Measurements from ENCODE around the gene PPP2R5C.
A peak's percentile ranks its signal among the peaks of the same experiment; 100 is the strongest.

PPP2R5C gene

GRCh38 chr14:101755591-101756324 is 5.8 kb upstream of the PPP2R5C start:
- no peak for DNase-seq (ENCODE audit: low read depth)

DNA sequence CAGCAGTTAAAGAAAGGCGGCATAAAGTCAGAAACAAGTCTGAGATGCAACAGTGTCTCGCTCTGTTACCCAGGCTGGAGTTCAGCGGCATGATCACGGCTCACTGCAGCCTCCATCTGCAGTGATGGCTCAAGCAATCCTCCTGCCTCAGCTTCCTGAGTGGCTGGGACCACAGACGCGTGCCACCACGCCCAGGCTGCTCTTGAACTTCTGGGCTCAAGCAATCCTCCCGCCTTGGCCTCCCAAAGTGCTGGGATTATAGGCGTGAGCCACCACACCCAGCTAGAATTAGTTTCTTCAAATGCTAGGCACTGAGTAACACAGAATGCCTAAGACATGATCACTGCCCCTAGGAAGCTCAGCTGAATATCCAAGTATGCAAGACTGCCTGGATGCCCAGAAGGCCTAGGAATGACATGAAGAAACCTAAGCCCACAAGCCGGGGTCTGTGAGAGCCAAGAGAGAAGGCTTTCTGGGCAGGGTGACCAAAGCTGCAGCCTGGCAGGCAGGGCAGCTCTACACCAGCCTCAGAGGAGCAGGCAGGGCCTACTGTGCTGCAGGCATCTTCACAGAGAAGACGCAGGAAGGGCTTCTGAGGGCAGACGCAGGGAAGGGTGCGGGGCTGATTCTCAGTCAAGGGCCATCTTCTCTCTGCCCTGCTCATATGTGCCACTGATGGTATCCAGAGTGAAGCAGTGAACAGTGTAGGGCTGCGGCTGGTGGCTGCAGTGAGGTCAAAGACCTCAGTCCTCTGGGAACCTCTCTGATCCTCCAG is 4.3 kb upstream of the PPP2R5C start:
- DNase-seq (ENCODE audit: low read depth), result no peak

- DNase-seq (ENCODE audit: low read depth), result no peak
Measured at GRCh38 chr14:101757839-101758211, 3.7 kb upstream of the PPP2R5C start.

DNA sequence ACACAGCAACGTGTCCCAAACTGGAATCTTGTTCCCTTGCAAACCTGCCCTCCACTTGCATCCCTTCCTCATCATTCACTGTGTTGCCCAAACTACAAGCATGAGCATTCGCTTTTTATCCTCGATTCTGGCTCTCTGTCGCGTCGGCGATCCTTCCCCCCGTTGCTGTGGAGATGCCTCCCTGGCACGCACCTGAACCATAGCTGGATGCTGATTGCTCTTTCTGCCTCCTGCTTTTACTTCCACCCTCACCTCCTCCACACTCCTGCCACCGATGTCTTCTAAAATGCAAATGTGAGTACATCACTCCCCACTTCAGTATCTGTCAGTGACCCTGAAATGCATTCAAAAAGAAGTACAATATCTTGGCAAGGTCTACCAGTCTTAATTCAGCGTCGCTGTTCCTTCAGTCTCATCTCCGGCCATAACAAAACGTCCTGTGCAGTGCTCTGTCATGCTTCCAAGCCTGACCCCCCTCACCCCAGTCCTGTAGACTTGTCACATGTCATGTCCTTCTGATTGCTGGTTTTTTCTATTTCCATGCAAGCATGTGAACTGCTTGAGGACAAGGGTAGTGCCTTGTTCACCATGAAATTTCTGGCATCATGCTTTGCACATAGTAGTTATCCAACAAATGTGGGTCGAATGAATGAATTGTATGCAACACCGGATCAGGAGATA is 2.5 kb upstream of the PPP2R5C start:
- no peak for DNase-seq (ENCODE audit: low read depth)

DNA sequence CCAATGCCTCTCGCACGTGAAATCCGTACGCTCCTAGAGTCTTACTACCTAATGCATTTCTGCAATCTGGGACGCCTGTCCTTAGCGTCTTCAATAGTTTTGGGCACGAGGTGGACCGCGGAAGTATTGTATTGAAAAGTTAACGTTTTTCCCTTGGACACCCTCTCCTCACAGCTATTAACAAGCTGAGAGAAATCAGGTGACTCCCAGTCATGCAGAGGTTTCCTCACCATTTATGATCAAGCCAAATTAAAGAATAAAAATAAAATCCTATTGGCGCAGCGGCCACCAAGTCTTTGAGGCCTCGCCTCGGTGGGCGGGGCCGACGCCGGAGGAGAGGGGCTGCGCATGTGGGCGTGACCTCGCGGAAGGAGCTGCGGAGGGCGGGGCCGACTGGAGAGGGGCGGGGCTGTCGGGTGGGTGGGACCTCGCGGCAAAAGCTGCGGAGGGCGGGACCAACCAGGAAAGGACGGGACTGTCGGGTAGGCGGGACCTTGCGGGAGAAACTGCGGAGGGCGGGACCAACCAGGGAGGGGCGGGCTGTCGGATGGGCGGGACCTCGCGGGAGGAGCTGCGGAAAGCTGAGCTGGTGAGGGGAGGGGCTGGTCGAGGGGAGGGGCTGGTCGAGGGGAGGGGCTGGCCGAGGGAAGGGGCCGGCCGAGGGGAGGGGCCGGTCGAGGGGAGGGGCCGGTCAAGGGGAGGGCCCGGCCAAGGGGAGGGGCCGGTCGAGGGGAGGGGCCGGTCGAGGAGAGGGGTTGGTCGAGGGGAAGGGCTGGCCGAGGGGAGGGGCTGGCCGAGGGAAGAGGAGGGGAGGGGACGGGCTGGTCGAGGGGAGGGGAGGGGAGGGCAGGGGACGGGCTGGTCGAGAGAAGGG is 1.1 kb upstream of the PPP2R5C start:
- DNase-seq (ENCODE audit: low read depth), result peak; percentile 92

GRCh38 chr14:101761881-101762529 is 496 bp downstream of the PPP2R5C start:
- DNase-seq (ENCODE audit: low read depth), result peak; percentile 20

DNA sequence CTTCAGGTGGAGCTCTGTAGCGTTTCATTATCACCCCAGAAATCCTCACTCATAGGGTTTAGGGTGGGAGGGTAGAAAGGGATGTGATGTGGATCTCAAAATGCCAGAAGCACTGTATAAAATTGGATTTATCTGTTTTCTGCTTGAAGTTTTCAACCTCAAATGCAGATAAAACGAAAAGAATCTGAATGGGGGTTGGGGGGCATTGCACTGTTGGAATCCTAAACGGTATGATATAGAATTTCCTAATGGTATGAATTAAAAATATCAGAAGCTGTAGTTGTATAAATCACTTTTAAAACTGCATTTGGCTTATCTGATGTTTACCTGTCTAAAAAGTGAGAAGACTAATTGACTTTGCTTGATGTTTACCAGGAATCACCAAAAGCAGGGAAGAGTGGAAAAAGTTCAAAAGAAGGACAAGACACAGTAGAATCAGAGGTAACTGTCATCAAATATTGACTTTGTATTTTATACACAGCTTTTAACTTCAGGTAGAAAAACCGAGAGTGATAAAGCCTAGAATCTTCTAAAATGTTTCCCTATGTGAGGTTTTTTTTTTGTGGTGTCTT is 1.1 kb downstream of the PPP2R5C start:
- no peak for DNase-seq (ENCODE audit: low read depth)

GRCh38 chr14:101763941-101764709 is 2.6 kb downstream of the PPP2R5C start:
- DNase-seq (ENCODE audit: low read depth), result no peak

- DNase-seq (ENCODE audit: low read depth), result no peak
Measured at GRCh38 chr14:101767618-101768362, 6.3 kb downstream of the PPP2R5C start.

- DNase-seq (ENCODE audit: low read depth), result no peak
Measured at GRCh38 chr14:101770183-101770582, 8.7 kb downstream of the PPP2R5C start.

DNA sequence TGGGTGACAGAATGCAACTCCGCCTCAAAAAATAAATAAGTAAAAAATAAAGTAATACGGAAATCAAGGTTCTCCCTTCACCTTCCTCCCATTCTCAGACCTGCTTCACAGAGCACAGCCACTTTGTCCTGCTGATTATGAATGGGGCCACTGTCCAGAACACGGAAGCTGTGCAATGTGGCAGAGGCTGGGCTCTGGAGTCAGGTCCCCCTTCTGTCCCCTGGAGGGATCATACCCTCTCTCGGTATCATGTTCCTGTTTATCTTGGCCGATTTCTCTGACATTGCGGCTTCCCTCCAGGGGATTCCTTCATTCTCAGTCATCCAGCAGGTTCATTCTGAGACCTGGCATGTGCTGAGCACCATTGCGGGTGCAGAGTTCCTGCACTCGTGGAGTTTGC is 11.3 kb downstream of the PPP2R5C start:
- DNase-seq (ENCODE audit: low read depth), result no peak

DNA sequence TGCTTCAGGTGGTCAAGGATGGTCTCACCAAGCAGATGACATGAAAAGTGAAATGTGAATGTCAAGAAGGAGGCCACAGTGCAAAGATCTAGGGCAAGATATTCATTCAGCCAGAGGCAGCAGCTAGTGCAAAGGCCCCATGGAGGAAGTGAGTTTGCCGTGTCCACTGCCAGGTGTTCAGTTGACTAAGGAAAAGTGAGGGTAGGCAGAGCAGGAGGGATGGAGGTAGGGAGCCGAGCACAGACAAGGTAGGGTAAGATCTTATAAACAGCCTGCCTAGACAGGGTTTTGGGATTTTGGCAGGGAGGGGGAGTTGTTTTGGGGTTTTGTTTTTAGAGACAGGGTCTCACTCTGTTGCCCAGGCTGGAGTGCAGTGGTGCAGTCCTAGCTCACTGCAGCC is 11.9 kb downstream of the PPP2R5C start:
- no peak for DNase-seq (ENCODE audit: low read depth)

DNA sequence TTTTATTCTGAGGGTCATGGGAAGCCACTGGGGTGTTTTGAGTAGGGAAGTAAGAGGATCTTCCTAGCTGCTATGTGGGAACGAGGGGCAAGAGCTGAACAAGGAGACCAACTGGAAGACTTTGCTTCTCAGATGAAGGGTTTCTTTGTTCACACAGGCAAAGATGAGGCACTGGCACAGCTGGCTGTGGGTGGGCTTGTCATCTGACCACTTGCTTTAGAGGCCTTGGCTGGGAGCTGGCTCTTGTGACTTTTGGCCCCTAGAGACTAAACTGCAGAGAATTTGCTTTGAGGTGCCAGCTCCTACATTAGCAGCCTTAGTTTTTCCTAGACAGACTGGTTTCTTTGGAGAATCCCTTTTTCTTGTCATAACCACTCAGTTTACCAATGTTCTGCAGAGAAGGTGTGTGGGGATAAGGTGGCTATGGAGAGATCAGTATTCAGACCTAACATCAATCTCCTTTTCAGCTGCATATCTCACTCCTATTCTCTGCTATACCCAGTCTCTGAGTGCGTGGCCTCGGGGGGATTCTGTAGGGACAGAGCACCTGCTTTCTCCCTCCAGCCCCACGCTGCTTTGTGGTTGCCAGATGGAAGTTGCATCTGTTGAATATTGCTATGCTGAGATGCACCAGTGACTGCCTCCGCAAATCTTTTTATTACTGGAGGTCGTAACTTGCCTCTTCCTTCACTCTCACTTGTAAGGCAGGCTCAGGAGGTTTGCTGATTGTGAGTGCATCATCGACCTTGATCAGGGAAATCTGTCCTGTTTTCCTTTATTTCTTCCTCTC is 12.7 kb downstream of the PPP2R5C start:
- no peak for DNase-seq (ENCODE audit: low read depth)

DNA sequence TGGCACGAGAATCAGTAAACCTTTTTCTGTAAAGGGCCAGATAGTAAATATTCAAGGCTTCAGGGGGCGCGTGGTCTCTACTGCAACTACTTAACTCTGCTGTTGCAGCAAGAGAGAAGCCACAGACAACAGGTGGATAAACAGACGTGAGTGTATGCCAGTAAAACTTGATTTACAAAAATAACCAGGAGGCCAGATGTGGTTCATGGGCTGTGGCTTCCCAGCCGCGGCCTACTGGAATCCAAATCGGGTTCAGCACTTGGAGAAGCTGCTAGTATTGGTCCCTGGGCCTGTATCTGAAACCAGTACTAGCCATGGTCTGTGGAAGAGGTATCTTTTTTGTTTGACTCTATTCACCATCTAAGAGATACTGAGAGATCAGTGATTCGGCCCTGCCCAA is 13.3 kb downstream of the PPP2R5C start:
- no peak for DNase-seq (ENCODE audit: low read depth)

DNA sequence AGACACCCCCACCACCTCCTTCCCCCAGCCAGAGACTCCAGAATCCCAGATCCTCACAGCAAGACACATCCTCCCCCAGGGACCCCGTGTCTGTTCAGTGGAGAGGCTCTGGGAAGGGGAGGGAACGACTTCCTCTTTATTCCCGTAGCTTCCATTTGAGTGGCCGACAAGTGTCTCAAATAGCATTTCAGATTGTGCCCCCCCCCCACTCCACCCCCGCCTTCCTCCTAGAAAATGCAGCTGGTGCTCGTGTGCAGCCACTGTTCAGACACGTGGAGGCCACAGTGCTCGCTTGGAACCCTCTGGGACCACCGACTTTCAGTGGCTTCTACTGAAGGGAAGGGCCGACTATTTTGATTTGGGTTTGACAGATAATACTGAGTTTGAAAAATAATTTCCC is 14.3 kb downstream of the PPP2R5C start:
- no peak for DNase-seq (ENCODE audit: low read depth)

GRCh38 chr14:101776344-101776743 is 14.8 kb downstream of the PPP2R5C start:
- no peak for DNase-seq (ENCODE audit: low read depth)

DNA sequence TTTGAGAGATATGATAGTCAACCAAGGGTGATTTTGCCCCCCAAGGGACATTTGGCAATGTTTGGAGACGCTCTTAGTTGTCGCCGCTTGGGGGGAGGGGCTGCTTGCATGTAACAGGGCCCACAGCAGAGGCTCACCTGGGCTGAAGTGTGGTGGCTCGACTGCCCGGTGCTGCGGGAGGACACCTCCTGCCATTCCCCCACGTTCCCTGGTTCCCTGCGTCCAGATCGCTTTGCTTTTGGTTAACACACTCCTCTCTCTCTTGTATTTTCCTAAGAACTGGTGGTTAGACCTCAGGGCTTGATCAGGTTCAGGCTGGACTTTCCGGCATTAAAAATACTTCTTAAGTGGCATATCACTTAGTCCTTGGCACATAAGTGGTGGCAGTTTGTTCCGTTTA is 18.9 kb downstream of the PPP2R5C start:
- DNase-seq (ENCODE audit: low read depth), result no peak

DNA sequence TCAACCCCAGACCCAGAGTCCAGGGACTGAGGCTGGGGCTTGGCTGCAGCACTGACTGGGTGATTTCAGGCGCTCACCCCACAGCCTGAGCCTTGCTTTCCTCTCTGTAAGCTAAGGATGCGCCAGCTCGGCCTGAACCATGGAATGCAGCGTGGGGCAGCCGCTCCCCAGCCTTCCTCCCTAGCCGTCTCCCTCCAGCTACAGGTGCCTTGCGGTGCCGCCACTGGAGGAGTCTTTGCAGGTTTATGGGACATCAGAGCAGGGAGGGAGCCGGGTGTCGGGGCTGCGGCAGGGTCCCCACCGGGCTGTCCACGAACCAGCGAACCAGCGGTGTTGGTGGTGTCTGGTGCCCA is 19.4 kb downstream of the PPP2R5C start:
- DNase-seq (ENCODE audit: low read depth), result no peak

Measured in activated gamma-delta T cell treated with anti-CD3 and anti-CD28 coated beads, Interleukin-2, amount 50 U/mL, for 16 hours (primary cell).